WTC11 (cell line): ENCODE results near the gene SLFN5. TPM values are rescaled to one million over a fixed set of nuclear protein-coding genes. Genes with fewer than 3 reads are reported as not detected.

Experiments
- ATAC-seq: fragments of 200-7000 bp; cut with Tn5 transposase; 2 replicates; pipeline ENCODE4 v1.10.0; 2021; ENCODE audit warnings: mild to moderate bottlenecking, moderate library complexity
- CTCF ChIA-PET: fragments of 300-600 bp; sonication (Branson Sonifier 250); formaldehyde crosslinking; loops from one replicate; lab custom pipeline; 2021; ENCODE audit warnings: antibody characterized with exemption; lab: Charles Lee
- POLR2A ChIA-PET: fragments of 350-600 bp; sonication (Branson Sonifier 250); formaldehyde crosslinking; loops from one replicate; lab custom pipeline; 2021; ENCODE audit warnings: antibody characterized with exemption; lab: Charles Lee
- DNase-seq: peaks from one replicate; pipeline ENCODE4 v3.0.0; 2021; ENCODE audit warnings: low spot score
- H3K27ac Mint-ChIP-seq: 2 replicates; pipeline ENCODE4 v1.8.0; 2021; ENCODE audit warnings: mixed read lengths
- H3K27me3 Mint-ChIP-seq: 2 replicates; pipeline ENCODE4 v1.8.0; 2021; ENCODE audit warnings: low read depth, mild to moderate bottlenecking, moderate library complexity, mixed read lengths
- H3K36me3 Mint-ChIP-seq: 2 replicates; pipeline ENCODE4 v1.8.0; 2021; ENCODE audit warnings: mixed read lengths
- H3K4me1 Mint-ChIP-seq: 2 replicates; pipeline ENCODE4 v1.8.0; 2022; ENCODE audit warnings: mixed read lengths
- H3K4me3 Mint-ChIP-seq: 2 replicates; pipeline ENCODE4 v1.8.0; 2021; ENCODE audit warnings: mild to moderate bottlenecking, moderate library complexity, mixed read lengths
- H3K9me3 Mint-ChIP-seq: 2 replicates; pipeline ENCODE4 v1.8.0; 2021; ENCODE audit warnings: mixed read lengths
- CREB1 ChIP-seq: sonication (generic); formaldehyde crosslinking; IDR thresholded peaks from 2 replicates; pipeline ENCODE4 v1.8.0; 2023; ENCODE audit warnings: mild to moderate bottlenecking, missing genetic modification reagents
- ESRRA ChIP-seq: sonication (generic); formaldehyde crosslinking; IDR thresholded peaks from 2 replicates; pipeline ENCODE4 v1.8.1; 2022; ENCODE audit warnings: mild to moderate bottlenecking, missing genetic modification reagents, borderline replicate concordance
- ETV6 ChIP-seq: sonication (generic); formaldehyde crosslinking; IDR thresholded peaks from 2 replicates; pipeline ENCODE4 v1.8.1; 2022; ENCODE audit warnings: mild to moderate bottlenecking, missing genetic modification reagents
- GABPB1 ChIP-seq: sonication (generic); formaldehyde crosslinking; IDR thresholded peaks from 2 replicates; pipeline ENCODE4 v1.8.1; 2023; ENCODE audit warnings: mild to moderate bottlenecking, missing genetic modification reagents
- HMGA2 ChIP-seq: fragments of 250-450 bp; sonication (Bioruptor Pico); IDR thresholded peaks from 2 replicates; pipeline ENCODE4 v1.4.0; 2021; ENCODE audit warnings: mild to moderate bottlenecking, moderate library complexity
- JUN ChIP-seq: sonication (generic); formaldehyde crosslinking; IDR thresholded peaks from 2 replicates; pipeline ENCODE4 v1.8.0; 2023; ENCODE audit warnings: mild to moderate bottlenecking, missing genetic modification reagents
- NR1H2 ChIP-seq: sonication (generic); formaldehyde crosslinking; IDR thresholded peaks from 2 replicates; pipeline ENCODE4 v1.9.0; 2021; ENCODE audit warnings: mild to moderate bottlenecking, moderate library complexity, missing genetic modification reagents
- NR3C1 ChIP-seq: sonication (generic); formaldehyde crosslinking; conservative IDR thresholded peaks from 2 replicates; pipeline ENCODE4 v1.8.1; 2023; ENCODE audit warnings: low read depth, mild to moderate bottlenecking, missing genetic modification reagents
- SP1 ChIP-seq: sonication (generic); formaldehyde crosslinking; conservative IDR thresholded peaks from 2 replicates; pipeline ENCODE4 v1.8.1; 2022; ENCODE audit warnings: missing genetic modification reagents
- USF1 ChIP-seq: sonication (generic); formaldehyde crosslinking; IDR thresholded peaks from 2 replicates; pipeline ENCODE4 v1.8.0; 2022; ENCODE audit warnings: mild to moderate bottlenecking, missing genetic modification reagents
- ZBTB43 ChIP-seq: sonication (generic); formaldehyde crosslinking; IDR thresholded peaks from 2 replicates; pipeline ENCODE4 v1.8.1; 2023; ENCODE audit warnings: mild to moderate bottlenecking, missing genetic modification reagents
- ZNF532 ChIP-seq: fragments of 250-450 bp; sonication (Bioruptor Pico); IDR thresholded peaks from 2 replicates; pipeline ENCODE4 v1.9.0; 2021; ENCODE audit warnings: mild to moderate bottlenecking, borderline replicate concordance
- total RNA-seq: library from RNA; stranded (reverse); gene quantifications from 3 replicates; pipeline ENCODE4 v1.2.3, GENCODE V29; 2021
- TF ChIP-seq, protein P1 (sequence below): fragments of 250-450 bp; sonication (Bioruptor Pico); IDR thresholded peaks from 2 replicates; pipeline ENCODE4 v1.9.0; 2021; ENCODE audit warnings: moderate library complexity, mild to moderate bottlenecking, inconsistent platforms, borderline replicate concordance
- TF ChIP-seq, protein P2 (sequence below): sonication (generic); formaldehyde crosslinking; conservative IDR thresholded peaks from 2 replicates; pipeline ENCODE4 v1.8.1; 2023; ENCODE audit warnings: mild to moderate bottlenecking, low read depth, missing genetic modification reagents, moderate library complexity
- TF ChIP-seq, protein P3 (sequence below): sonication (generic); formaldehyde crosslinking; IDR thresholded peaks from 2 replicates; pipeline ENCODE4 v1.8.0; 2023; ENCODE audit warnings: missing genetic modification reagents
- TF ChIP-seq, protein P4 (sequence below): sonication (generic); formaldehyde crosslinking; IDR thresholded peaks from 2 replicates; pipeline ENCODE4 v1.8.1; 2023; ENCODE audit warnings: mild to moderate bottlenecking, missing genetic modification reagents, borderline replicate concordance
- TF ChIP-seq, protein P5 (sequence below): sonication (generic); formaldehyde crosslinking; IDR thresholded peaks from 2 replicates; pipeline ENCODE4 v1.8.1; 2022; ENCODE audit warnings: low read depth, mild to moderate bottlenecking, moderate library complexity, missing genetic modification reagents, borderline replicate concordance

The SLFN5 gene
- total RNA-seq, 1 experiment from 2014 or later = 7.6 TPM

DNA sequence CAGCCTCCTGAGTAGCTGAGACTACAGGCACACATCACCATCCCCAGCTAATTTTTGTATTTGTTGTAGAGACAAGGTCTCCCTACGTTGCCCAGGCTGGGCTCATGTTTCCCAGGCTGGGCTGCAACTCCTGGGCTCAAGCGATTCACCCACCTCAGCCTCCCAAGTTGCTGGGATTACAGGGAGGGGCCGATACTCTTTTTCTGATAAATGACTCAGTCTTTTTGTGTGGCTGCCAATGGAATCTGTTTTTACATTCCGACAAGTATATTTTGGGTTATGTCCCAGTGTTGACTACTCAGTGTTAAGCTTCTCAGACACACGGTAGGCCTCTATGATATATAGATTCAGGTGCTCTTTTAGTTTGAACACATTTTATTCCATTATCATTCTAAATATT, 72.4 kb downstream of the SLFN5 start:
- H3K9me3 Mint-ChIP-seq = peaks cover 6% of the 10 kb centered on the region; the same call in 1 of the 2 replicates
- peaks cover 34% of the 10 kb centered on the region for H3K4me1 Mint-ChIP-seq
- POLR2A ChIA-PET = no interaction called here
- H3K27me3 Mint-ChIP-seq = peaks cover 37% of the 10 kb centered on the region
- no peak overlapping the region for H3K4me3 Mint-ChIP-seq
- no peaks in the 10 kb centered on the region for H3K36me3 Mint-ChIP-seq
- CTCF ChIA-PET = interaction anchor here (1.6 to 4.5 kb wide), 3 partner anchors 173 to 223 kb away, joined by 4 to 71 read pairs (median 54); partner anchors contain the start of gene SLFN12L
- ATAC-seq (no peak), DNase-seq (no peak)
- H3K27ac Mint-ChIP-seq = peak overlapping the region; percentile 47; the same call in 1 of the 2 replicates
- TF ChIP-seq SP1 (CRISPR knock-in tag) = no peak
- TF ChIP-seq, protein P1, sequence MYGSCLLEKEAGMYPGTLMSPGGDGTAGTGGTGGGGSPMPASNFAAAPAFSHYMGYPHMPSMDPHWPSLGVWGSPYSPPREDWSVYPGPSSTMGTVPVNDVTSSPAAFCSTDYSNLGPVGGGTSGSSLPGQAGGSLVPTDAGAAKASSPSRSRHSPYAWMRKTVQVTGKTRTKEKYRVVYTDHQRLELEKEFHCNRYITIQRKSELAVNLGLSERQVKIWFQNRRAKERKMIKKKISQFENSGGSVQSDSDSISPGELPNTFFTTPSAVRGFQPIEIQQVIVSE = no peak
- no peak for TF ChIP-seq ZBTB43 (CRISPR knock-in tag)
- TF ChIP-seq NR1H2 (CRISPR knock-in tag) = no peak
- TF ChIP-seq, protein P2, sequence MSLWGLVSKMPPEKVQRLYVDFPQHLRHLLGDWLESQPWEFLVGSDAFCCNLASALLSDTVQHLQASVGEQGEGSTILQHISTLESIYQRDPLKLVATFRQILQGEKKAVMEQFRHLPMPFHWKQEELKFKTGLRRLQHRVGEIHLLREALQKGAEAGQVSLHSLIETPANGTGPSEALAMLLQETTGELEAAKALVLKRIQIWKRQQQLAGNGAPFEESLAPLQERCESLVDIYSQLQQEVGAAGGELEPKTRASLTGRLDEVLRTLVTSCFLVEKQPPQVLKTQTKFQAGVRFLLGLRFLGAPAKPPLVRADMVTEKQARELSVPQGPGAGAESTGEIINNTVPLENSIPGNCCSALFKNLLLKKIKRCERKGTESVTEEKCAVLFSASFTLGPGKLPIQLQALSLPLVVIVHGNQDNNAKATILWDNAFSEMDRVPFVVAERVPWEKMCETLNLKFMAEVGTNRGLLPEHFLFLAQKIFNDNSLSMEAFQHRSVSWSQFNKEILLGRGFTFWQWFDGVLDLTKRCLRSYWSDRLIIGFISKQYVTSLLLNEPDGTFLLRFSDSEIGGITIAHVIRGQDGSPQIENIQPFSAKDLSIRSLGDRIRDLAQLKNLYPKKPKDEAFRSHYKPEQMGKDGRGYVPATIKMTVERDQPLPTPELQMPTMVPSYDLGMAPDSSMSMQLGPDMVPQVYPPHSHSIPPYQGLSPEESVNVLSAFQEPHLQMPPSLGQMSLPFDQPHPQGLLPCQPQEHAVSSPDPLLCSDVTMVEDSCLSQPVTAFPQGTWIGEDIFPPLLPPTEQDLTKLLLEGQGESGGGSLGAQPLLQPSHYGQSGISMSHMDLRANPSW (CRISPR knock-in tag) = no peak
- TF ChIP-seq CREB1 (CRISPR knock-in tag) = no peak
- TF ChIP-seq GABPB1 (CRISPR knock-in tag) = no peak
- TF ChIP-seq ESRRA (CRISPR knock-in tag) = no peak
- no peak for TF ChIP-seq JUN (CRISPR knock-in tag)

DNA sequence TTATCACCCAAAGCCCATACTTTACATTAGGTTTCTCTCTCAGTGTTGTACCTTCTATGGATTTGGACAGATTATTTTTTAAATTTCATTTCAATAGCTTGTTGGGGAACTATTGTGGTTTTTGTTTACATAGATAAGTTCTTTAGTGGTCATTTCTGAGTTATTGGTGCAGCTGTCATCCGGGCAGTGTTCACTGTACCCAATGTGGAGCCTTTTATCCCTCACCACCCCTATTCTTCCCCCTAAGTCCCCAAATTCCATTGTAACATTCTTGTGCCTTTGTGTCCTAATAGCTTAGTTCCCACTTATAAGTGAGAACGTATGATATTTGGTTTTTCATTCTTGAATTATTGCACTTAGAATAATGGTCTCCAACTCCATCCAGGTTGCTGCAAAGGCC, 73.1 kb downstream of the SLFN5 start:
- H3K27me3 Mint-ChIP-seq = peaks cover 40% of the 10 kb centered on the region
- DNase-seq = no peak
- TF ChIP-seq, protein P1 = no peak
- no peak for TF ChIP-seq NR3C1 (CRISPR knock-in tag)
- TF ChIP-seq HMGA2 (CRISPR knock-in tag) = no peak
- TF ChIP-seq, protein P3, sequence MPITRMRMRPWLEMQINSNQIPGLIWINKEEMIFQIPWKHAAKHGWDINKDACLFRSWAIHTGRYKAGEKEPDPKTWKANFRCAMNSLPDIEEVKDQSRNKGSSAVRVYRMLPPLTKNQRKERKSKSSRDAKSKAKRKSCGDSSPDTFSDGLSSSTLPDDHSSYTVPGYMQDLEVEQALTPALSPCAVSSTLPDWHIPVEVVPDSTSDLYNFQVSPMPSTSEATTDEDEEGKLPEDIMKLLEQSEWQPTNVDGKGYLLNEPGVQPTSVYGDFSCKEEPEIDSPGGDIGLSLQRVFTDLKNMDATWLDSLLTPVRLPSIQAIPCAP (CRISPR knock-in tag) = no peak
- no peak for TF ChIP-seq ZNF532 (CRISPR knock-in tag)
- TF ChIP-seq, protein P4, sequence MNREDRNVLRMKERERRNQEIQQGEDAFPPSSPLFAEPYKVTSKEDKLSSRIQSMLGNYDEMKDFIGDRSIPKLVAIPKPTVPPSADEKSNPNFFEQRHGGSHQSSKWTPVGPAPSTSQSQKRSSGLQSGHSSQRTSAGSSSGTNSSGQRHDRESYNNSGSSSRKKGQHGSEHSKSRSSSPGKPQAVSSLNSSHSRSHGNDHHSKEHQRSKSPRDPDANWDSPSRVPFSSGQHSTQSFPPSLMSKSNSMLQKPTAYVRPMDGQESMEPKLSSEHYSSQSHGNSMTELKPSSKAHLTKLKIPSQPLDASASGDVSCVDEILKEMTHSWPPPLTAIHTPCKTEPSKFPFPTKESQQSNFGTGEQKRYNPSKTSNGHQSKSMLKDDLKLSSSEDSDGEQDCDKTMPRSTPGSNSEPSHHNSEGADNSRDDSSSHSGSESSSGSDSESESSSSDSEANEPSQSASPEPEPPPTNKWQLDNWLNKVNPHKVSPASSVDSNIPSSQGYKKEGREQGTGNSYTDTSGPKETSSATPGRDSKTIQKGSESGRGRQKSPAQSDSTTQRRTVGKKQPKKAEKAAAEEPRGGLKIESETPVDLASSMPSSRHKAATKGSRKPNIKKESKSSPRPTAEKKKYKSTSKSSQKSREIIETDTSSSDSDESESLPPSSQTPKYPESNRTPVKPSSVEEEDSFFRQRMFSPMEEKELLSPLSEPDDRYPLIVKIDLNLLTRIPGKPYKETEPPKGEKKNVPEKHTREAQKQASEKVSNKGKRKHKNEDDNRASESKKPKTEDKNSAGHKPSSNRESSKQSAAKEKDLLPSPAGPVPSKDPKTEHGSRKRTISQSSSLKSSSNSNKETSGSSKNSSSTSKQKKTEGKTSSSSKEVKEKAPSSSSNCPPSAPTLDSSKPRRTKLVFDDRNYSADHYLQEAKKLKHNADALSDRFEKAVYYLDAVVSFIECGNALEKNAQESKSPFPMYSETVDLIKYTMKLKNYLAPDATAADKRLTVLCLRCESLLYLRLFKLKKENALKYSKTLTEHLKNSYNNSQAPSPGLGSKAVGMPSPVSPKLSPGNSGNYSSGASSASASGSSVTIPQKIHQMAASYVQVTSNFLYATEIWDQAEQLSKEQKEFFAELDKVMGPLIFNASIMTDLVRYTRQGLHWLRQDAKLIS (CRISPR knock-in tag) = no peak
- TF ChIP-seq ETV6 (CRISPR knock-in tag) = no peak
- TF ChIP-seq, protein P5, sequence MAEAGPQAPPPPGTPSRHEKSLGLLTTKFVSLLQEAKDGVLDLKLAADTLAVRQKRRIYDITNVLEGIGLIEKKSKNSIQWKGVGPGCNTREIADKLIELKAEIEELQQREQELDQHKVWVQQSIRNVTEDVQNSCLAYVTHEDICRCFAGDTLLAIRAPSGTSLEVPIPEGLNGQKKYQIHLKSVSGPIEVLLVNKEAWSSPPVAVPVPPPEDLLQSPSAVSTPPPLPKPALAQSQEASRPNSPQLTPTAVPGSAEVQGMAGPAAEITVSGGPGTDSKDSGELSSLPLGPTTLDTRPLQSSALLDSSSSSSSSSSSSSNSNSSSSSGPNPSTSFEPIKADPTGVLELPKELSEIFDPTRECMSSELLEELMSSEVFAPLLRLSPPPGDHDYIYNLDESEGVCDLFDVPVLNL = no peak
- TF ChIP-seq USF1 = no peak

More for the DNA sequence above, 73.1 kb downstream of the SLFN5 start:
- H3K36me3 Mint-ChIP-seq = no peaks in the 10 kb centered on the region
- ChIA-PET CTCF (interaction anchor here (1.0 to 4.5 kb wide), 3 partner anchors 172 to 223 kb away, joined by 4 to 71 read pairs (median 5); no protein-coding TSS in a partner anchor), POLR2A (no interaction called here)
- H3K27ac Mint-ChIP-seq = no peak overlapping the region
- no peak overlapping the region for H3K4me3 Mint-ChIP-seq
- H3K9me3 Mint-ChIP-seq = peaks cover 6% of the 10 kb centered on the region; the same call in 1 of the 2 replicates
- H3K4me1 Mint-ChIP-seq = peaks cover 34% of the 10 kb centered on the region
- no peak for ATAC-seq
